Colonic mucosa (tissue), 4 donors: ENCODE results near the gene ACVR1C. TPM values are rescaled to one million over a fixed set of nuclear protein-coding genes. Genes with fewer than 3 reads are reported as not detected.

Source experiments
- DNase-seq: peaks from one replicate; pipeline ENCODE4 v3.0.0-alpha.2; 2020
- H3K27ac ChIP-seq: fragments of 200-600 bp; one replicate; pipeline ENCODE4 v1.8.0; 2021
- H3K27me3 ChIP-seq: fragments of 200-600 bp; one replicate; pipeline ENCODE4 v1.8.0; 2021
- H3K36me3 ChIP-seq: fragments of 200-600 bp; one replicate; pipeline ENCODE4 v1.8.0; 2021
- H3K4me1 ChIP-seq: fragments of 200-600 bp; one replicate; pipeline ENCODE4 v1.8.0; 2021; ENCODE audit warnings: mild to moderate bottlenecking
- H3K4me3 ChIP-seq: fragments of 200-600 bp; one replicate; pipeline ENCODE4 v1.8.0; 2021
- H3K9ac ChIP-seq, 2 donors: one replicate each; pipeline ENCODE4 v1.7.0; 2013; ENCODE audit warnings: control low read depth in 2 of 2, low read depth in 2 of 2, low read length in 2 of 2
- H3K9me3 ChIP-seq: fragments of 200-600 bp; one replicate; pipeline ENCODE4 v1.8.0; 2021
- intact Hi-C: fragments of 100-400 bp; cut with DNase I; formaldehyde crosslinking; loops from one replicate; pipeline ENCODE4 v1.14.1; 2022
- total RNA-seq, 2 donors: library from RNA; stranded (reverse); fragmentation: NEBNext Ultra II Directional in 1 of 2; extraction: Animal tissue kit (Norgen Biotek cat#: 25700) in 1 of 2; gene quantifications; one replicate each; pipeline ENCODE4 v1.2.1, GENCODE V29; 2021
- TF ChIP-seq, protein P1 (sequence below): fragments of 200-600 bp; IDR thresholded peaks from one replicate; pipeline ENCODE4 v1.8.0; 2022; ENCODE audit warnings: antibody characterized with exemption, mild to moderate bottlenecking
- donor health status: healthy.
- donor health status: DM: no; HTN: no; CAD: no.
- donor health status: DM: no; HTN: no; CAD: no.

Gene ACVR1C
- total RNA-seq, 2 donors from 2014 or later, result 5.7 to 18.2 TPM

DNA sequence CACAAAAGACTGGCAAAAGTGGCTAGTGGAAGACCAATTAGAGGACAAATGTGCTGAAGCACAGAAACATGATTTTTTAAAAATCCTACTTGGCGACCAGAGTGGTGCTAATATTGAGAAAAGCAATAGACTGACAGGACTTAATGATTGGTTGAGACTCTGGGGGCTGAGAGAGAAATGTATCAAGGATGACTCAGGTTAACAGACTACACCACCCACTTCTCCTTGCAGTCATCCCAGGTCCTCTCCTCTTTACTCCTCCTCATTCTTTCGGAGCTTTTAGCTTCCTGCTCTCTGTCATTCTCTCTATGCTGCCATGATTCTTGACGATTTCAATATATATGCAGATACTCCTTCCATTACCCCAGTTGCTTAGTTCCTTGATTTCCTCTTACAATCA lies 130.2 kb downstream of the ACVR1C start:
- no peak overlapping the region for H3K27ac ChIP-seq
- no peaks in the 10 kb centered on the region for H3K4me1 ChIP-seq
- no peak for DNase-seq
- no peaks in the 10 kb centered on the region for H3K27me3 ChIP-seq
- TF ChIP-seq, protein P1, sequence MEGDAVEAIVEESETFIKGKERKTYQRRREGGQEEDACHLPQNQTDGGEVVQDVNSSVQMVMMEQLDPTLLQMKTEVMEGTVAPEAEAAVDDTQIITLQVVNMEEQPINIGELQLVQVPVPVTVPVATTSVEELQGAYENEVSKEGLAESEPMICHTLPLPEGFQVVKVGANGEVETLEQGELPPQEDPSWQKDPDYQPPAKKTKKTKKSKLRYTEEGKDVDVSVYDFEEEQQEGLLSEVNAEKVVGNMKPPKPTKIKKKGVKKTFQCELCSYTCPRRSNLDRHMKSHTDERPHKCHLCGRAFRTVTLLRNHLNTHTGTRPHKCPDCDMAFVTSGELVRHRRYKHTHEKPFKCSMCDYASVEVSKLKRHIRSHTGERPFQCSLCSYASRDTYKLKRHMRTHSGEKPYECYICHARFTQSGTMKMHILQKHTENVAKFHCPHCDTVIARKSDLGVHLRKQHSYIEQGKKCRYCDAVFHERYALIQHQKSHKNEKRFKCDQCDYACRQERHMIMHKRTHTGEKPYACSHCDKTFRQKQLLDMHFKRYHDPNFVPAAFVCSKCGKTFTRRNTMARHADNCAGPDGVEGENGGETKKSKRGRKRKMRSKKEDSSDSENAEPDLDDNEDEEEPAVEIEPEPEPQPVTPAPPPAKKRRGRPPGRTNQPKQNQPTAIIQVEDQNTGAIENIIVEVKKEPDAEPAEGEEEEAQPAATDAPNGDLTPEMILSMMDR, result no peak
- H3K9me3 ChIP-seq, result no peaks in the 10 kb centered on the region
- H3K9ac ChIP-seq, result no peak overlapping the region
- no peaks in the 10 kb centered on the region for H3K36me3 ChIP-seq
- intact Hi-C loops, result loop anchor here (10.0 kb wide), 3 partner anchors 126 to 276 kb away; partner anchors contain the start of gene ACVR1C
- H3K4me3 ChIP-seq, result no peak overlapping the region

DNA sequence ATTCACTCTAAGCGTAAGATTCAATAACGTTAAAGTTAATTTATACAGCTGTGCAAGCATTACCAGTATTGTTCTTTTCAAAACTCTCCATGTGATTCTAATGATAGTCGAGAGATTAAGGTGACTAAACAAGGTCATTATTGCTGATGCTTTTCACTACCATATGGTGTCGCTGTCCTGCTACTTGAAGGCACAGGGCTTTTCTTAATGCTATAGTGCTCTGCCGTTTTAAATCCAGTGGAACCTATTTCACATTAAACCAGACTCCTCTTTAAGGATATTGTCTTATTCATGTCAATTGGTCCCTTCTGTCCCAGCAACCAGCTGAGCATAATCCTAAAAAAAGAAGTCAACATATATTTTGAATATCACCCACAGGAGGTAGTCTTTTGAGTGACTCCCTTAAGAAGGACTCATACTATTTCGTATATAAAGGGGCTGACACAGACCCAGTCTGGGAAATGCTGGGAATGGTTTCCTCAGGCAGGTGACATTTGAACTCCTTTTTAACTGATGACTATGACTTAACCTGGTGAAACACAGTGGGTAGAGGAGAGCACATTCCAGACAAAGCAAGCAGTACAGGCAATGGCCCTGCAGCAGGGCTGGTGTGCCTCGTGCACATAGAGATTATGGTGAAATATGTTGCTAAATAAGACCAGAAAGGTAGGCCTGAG lies 130.9 kb downstream of the ACVR1C start:
- Histone ChIP-seq H3K9ac (no peak overlapping the region), H3K36me3 (no peaks in the 10 kb centered on the region), H3K27me3 (no peaks in the 10 kb centered on the region), H3K9me3 (no peaks in the 10 kb centered on the region), H3K27ac (no peak overlapping the region), H3K4me1 (no peaks in the 10 kb centered on the region), H3K4me3 (no peak overlapping the region)
- DNase-seq, result no peak
- intact Hi-C loops, result loop anchor here (10.0 kb wide), 3 partner anchors 127 to 277 kb away; partner anchors contain the start of gene ACVR1C
- TF ChIP-seq, protein P1, result peak; percentile 69

DNA sequence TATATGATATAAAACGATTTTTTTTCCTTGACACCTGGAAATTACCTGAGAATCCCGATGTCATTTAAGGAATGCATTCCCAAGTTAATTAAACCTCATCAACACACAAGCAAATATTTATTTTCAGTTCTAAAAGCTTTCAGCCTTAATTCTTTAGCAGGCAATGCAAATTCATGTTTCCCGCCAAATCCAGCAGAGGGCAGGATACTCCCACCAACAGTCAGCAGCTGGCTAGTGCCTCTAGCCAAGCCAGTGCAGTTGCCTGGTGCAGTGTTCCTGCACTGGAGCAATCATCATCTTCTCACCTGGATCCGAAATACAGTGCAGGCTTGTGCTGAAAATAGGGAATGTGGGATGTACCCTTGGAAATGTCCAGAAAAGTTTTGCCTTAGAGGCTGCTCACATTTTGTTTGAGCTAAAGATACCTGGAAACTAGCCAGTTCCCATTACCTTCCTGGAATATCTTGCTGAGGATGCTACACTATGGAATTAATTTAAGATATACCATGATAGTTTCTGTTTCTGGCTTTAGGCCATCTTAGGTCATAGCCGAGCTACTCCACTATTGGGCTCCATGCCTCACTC lies 136.4 kb downstream of the ACVR1C start:
- TF ChIP-seq, protein P1, result peak; percentile 64

DNA sequence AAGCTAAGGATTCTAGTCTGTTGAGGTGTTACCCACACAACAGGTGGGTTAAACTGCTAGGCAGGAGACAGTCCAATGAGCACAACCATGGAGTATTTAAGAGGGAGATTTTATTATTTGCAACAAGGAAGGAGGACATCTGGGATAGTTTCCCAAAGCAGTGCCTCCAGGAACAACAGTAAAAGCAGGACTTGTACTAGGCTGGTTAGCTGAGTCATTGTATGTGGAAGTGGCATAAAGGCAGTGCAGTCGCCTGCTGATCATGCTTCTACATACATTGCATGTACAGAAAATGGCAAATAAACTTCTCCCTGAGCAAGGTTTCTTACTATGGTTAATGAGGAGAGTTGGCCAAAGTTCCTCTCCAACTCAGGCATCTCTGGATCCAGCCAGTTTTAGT lies 138.7 kb downstream of the ACVR1C start:
- intact Hi-C loops, result loop anchor here (5.0 to 10.0 kb wide), 5 partner anchors 135 to 522 kb away; partner anchors contain the start of gene ACVR1C

More for the DNA sequence above, 136.4 kb downstream of the ACVR1C start:
- H3K9me3 ChIP-seq, result no peaks in the 10 kb centered on the region
- H3K27ac ChIP-seq, result no peak overlapping the region
- no peaks in the 10 kb centered on the region for H3K27me3 ChIP-seq
- no peak overlapping the region for H3K9ac ChIP-seq
- H3K4me3 ChIP-seq, result no peak overlapping the region
- no peaks in the 10 kb centered on the region for H3K4me1 ChIP-seq
- DNase-seq, result peak; percentile 77
- no peaks in the 10 kb centered on the region for H3K36me3 ChIP-seq
- intact Hi-C loops, result loop anchor here (5.0 to 10.0 kb wide), 5 partner anchors 133 to 520 kb away; partner anchors contain the start of gene ACVR1C

DNA sequence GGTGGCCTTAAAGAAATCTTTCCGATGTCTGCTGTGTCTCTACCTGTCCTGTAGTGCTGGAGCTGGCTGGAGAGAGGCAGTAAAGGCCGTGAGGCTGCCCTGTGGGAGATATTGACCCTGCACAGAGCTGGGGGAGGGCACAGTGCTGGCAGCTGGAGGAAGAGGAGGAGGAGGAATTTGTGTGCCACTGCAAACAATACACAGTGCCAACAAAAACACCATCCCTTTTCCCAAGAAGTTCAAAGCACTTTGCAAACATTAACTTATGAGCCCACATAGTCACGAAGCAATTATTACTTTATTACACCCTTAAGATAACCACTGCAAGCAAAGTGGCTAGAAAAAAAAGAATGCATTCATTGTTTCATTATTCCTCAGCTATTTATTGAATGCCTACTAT lies 139.8 kb downstream of the ACVR1C start:
- no peak overlapping the region for H3K9ac ChIP-seq
- no peaks in the 10 kb centered on the region for H3K27me3 ChIP-seq
- no peaks in the 10 kb centered on the region for H3K4me1 ChIP-seq
- intact Hi-C loops, result no loop called here
- no peaks in the 10 kb centered on the region for H3K36me3 ChIP-seq
- H3K27ac ChIP-seq, result no peak overlapping the region
- no peaks in the 10 kb centered on the region for H3K9me3 ChIP-seq
- TF ChIP-seq, protein P1, result no peak
- peak; percentile 85 for DNase-seq
- H3K4me3 ChIP-seq, result no peak overlapping the region

More for the DNA sequence above, 138.7 kb downstream of the ACVR1C start:
- no peak overlapping the region for H3K9ac ChIP-seq
- peak; percentile 30 for DNase-seq
- TF ChIP-seq, protein P1, result no peak
- H3K27me3 ChIP-seq, result no peaks in the 10 kb centered on the region
- no peaks in the 10 kb centered on the region for H3K36me3 ChIP-seq
- no peaks in the 10 kb centered on the region for H3K4me1 ChIP-seq
- no peaks in the 10 kb centered on the region for H3K9me3 ChIP-seq
- no peak overlapping the region for H3K27ac ChIP-seq
- no peak overlapping the region for H3K4me3 ChIP-seq
